HG02678 (cell line): ENCODE results near the gene FCN1.
"Not testable (repeated sequence)": the region's sequence is repeated elsewhere in the genome, so short reads cannot be mapped to it uniquely, and the experiment has no call there.

ENCODE experiments used
- ATAC-seq: cut with Tn5 transposase; IDR thresholded peaks from one replicate; pipeline ENCODE4 v1.9.1; 2021; ENCODE audit warnings: mild to moderate bottlenecking, moderate library complexity; ENCODE audit not compliant: unreplicated experiment

Gene FCN1

GRCh38 chr9:134860510-134860909 is 57.2 kb downstream of the FCN1 start:
- no peak for ATAC-seq

- peak; percentile 80 for ATAC-seq
These were observed 59.5 kb downstream of the FCN1 start for GRCh38 chr9:134858051-134858841.

- not testable (repeated sequence) for ATAC-seq
These were observed 60.3 kb downstream of the FCN1 start for GRCh38 chr9:134857451-134857850.

GRCh38 chr9:134855900-134856377 is 61.8 kb downstream of the FCN1 start:
- no peak for ATAC-seq
